Ascending aorta (tissue), 2 donors: ENCODE data around the gene PTK7. TPM values are rescaled to one million over a fixed set of nuclear protein-coding genes. Genes with fewer than 3 reads are reported as not detected.
A peak's percentile ranks its signal among the peaks of the same experiment; 100 is the strongest.

Experiments
- DNase-seq, 2 donors: peaks; one replicate each; pipeline ENCODE4 v3.0.0-alpha.2; 2019; ENCODE audit warnings: low spot score in 2 of 2
- H3K27ac ChIP-seq, 2 donors: fragments of 200-600 bp; sonication (generic); one replicate each; pipeline ENCODE4 v1.5.1; 2016 to 2017; ENCODE audit warnings: mild to moderate bottlenecking in 1 of 2
- H3K27me3 ChIP-seq: fragments of 200-600 bp; sonication (generic); one replicate; pipeline ENCODE4 v1.5.1; 2017
- H3K36me3 ChIP-seq, 2 donors: fragments of 200-600 bp; sonication (generic); one replicate each; pipeline ENCODE4 v1.5.1; 2016
- H3K4me1 ChIP-seq, 2 donors: fragments of 200-600 bp; sonication (generic); one replicate each; pipeline ENCODE4 v1.5.1; 2016 to 2017; ENCODE audit warnings: mild to moderate bottlenecking in 1 of 2
- H3K4me3 ChIP-seq, 2 donors: fragments of 200-600 bp; sonication (generic); one replicate each; pipeline ENCODE4 v1.5.1; 2016 to 2017; ENCODE audit warnings: mild to moderate bottlenecking in 1 of 2
- H3K9me3 ChIP-seq, 2 donors: fragments of 200-600 bp; sonication (generic); one replicate each; pipeline ENCODE4 v1.5.1; 2016
- CTCF ChIP-seq, 3 experiments: fragments of 200-600 bp in 2 of 3; fragments of 450-650 bp in 1 of 3; sonication (generic) in 2 of 3; IDR thresholded peaks; one replicate each; pipeline ENCODE4 v1.5.1; 2016 to 2019; ENCODE audit warnings: antibody characterized with exemption in 3 of 3, mild to moderate bottlenecking in 1 of 3, moderate library complexity in 1 of 3
- intact Hi-C: fragments of 100-400 bp; cut with DNase I; formaldehyde crosslinking; loops from one replicate; pipeline ENCODE4 v1.15.1; 2023
- total RNA-seq: library from RNA; depleted of rRNA; stranded (reverse); fragments of >200 nt; gene quantifications from one replicate; pipeline ENCODE4 v1.1.0, GENCODE V29; 2016

Gene PTK7
- total RNA-seq, 1 donor from 2014 or later: 34.9 TPM

GRCh38 chr6:43091436-43091991, 15.4 kb downstream of the PTK7 start:
- H3K4me3 ChIP-seq: no peak overlapping the region
- DNase-seq: no peak
- no peaks in the 10 kb centered on the region for H3K36me3 ChIP-seq
- H3K9me3 ChIP-seq: no peaks in the 10 kb centered on the region
- no peak for TF ChIP-seq CTCF (IDR thresholded peaks at IDR 0.05)
- no peaks in the 10 kb centered on the region for H3K27me3 ChIP-seq
- H3K27ac ChIP-seq: no peak overlapping the region
- peaks cover 3 to 6% of the 10 kb centered on the region in 2 donors for H3K4me1 ChIP-seq
- intact Hi-C loops: no loop called here

GRCh38 chr6:43092635-43093034, 16.5 kb downstream of the PTK7 start:
- H3K9me3 ChIP-seq: no peaks in the 10 kb centered on the region
- H3K27me3 ChIP-seq: no peaks in the 10 kb centered on the region
- DNase-seq: no peak
- intact Hi-C loops: no loop called here
- H3K4me1 ChIP-seq: peaks cover 3 to 12% of the 10 kb centered on the region in 2 donors
- no peak overlapping the region for H3K4me3 ChIP-seq
- H3K36me3 ChIP-seq: no peaks in the 10 kb centered on the region
- no peak for TF ChIP-seq CTCF (IDR thresholded peaks at IDR 0.05)
- H3K27ac ChIP-seq: no peak overlapping the region

GRCh38 chr6:43093436-43094289, 17.5 kb downstream of the PTK7 start:
- Histone ChIP-seq H3K9me3 (no peaks in the 10 kb centered on the region), H3K36me3 (no peaks in the 10 kb centered on the region), H3K4me1 (peaks cover 3 to 12% of the 10 kb centered on the region in 2 donors), H3K27me3 (no peaks in the 10 kb centered on the region), H3K27ac (no peak overlapping the region), H3K4me3 (peak overlapping the region in 1 of 2 donors; percentile 27)
- TF ChIP-seq CTCF (IDR thresholded peaks at IDR 0.05): no peak
- intact Hi-C loops: no loop called here
- DNase-seq: no peak

GRCh38 chr6:43095939-43096338, 19.8 kb downstream of the PTK7 start:
- no peaks in the 10 kb centered on the region for H3K36me3 ChIP-seq
- H3K27me3 ChIP-seq: no peaks in the 10 kb centered on the region
- DNase-seq: no peak
- peaks cover 3 to 12% of the 10 kb centered on the region in 2 donors for H3K4me1 ChIP-seq
- H3K9me3 ChIP-seq: no peaks in the 10 kb centered on the region
- intact Hi-C loops: no loop called here
- TF ChIP-seq CTCF (IDR thresholded peaks at IDR 0.05): no peak
- no peak overlapping the region for H3K27ac ChIP-seq
- H3K4me3 ChIP-seq: no peak overlapping the region

GRCh38 chr6:43096451-43097097, 20.5 kb downstream of the PTK7 start:
- DNase-seq: peak in 1 of 2 donors; percentile 67
- Histone ChIP-seq H3K27ac (peak overlapping the region in 1 of 2 donors; percentile 45), H3K4me1 (peaks cover 3 to 12% of the 10 kb centered on the region in 2 donors), H3K4me3 (no peak overlapping the region), H3K36me3 (no peaks in the 10 kb centered on the region), H3K27me3 (no peaks in the 10 kb centered on the region), H3K9me3 (no peaks in the 10 kb centered on the region)
- intact Hi-C loops: no loop called here
- TF ChIP-seq CTCF (IDR thresholded peaks at IDR 0.05): no peak
